IMR-90 (cell line): ENCODE measurements around the gene CD320. TPM values are rescaled to one million over a fixed set of nuclear protein-coding genes. Genes with fewer than 3 reads are reported as not detected.

Experiments used
- ATAC-seq: fragments of 200-7000 bp; cut with Tn5 transposase; 2 replicates; pipeline ENCODE4 v1.9.1; 2020; ENCODE audit warnings: low read depth, mild to moderate bottlenecking, moderate library complexity
- BruUV-seq: library from RNA; stranded (reverse); fragments of 400-500 nt; replicated peaks from 2 replicates; lab custom pipeline; 2021; lab: Mats Ljungman, UMichigan
- CTCF ChIA-PET: fragments of 300-600 bp; formaldehyde crosslinking; extraction: SDS; loops from one replicate; lab custom pipeline; 2021; ENCODE audit warnings: antibody characterized with exemption; lab: Yijun Ruan, JAX
- POLR2A ChIA-PET: fragments of 300-600 bp; sonication (Branson Sonifier 250); formaldehyde crosslinking; loops from one replicate; lab custom pipeline; 2022; ENCODE audit warnings: antibody characterized with exemption; ENCODE audit not compliant: unreplicated experiment; lab: Charles Lee
- DNase-seq: peaks from one replicate; pipeline ENCODE4 v3.0.0; 2013
- H2AFZ ChIP-seq: replicated peaks from 2 replicates; pipeline ENCODE3; 2013; ENCODE audit warnings: low read length, mild to moderate bottlenecking; ENCODE audit not compliant: poor library complexity
- H2AK5ac ChIP-seq: 2 replicates; pipeline ENCODE4 v1.6.1; 2013; ENCODE audit warnings: low read depth, low read length, inconsistent platforms
- H2AK9ac ChIP-seq: replicated peaks from 2 replicates; pipeline ENCODE3; 2013; ENCODE audit warnings: mild to moderate bottlenecking, low read depth, low read length, moderate library complexity; ENCODE audit not compliant: poor library complexity
- H2BK120ac ChIP-seq: 2 replicates; pipeline ENCODE4 v1.6.1; 2013; ENCODE audit warnings: low read depth, low read length, inconsistent platforms
- H2BK15ac ChIP-seq: 3 replicates; pipeline ENCODE4 v1.6.1; 2013; ENCODE audit warnings: low read depth, low read length, inconsistent platforms
- H2BK20ac ChIP-seq: 2 replicates; pipeline ENCODE4 v1.6.1; 2013; ENCODE audit warnings: low read depth, mild to moderate bottlenecking, inconsistent platforms, low read length, moderate library complexity
- H2BK5ac ChIP-seq: 2 replicates; pipeline ENCODE4 v1.6.1; 2013; ENCODE audit warnings: mild to moderate bottlenecking, low read depth, low read length, inconsistent platforms; ENCODE audit not compliant: poor library complexity, severe bottlenecking
- H3K14ac ChIP-seq: replicated peaks from 2 replicates; pipeline ENCODE4 v1.6.1; 2013; ENCODE audit warnings: low read depth, low read length, inconsistent platforms
- H3K18ac ChIP-seq: 2 replicates; pipeline ENCODE4 v1.6.1; 2013; ENCODE audit warnings: low read depth, low read length, control low read depth
- H3K23ac ChIP-seq: 2 replicates; pipeline ENCODE4 v1.6.1; 2013; ENCODE audit warnings: low read depth, low read length, inconsistent platforms
- H3K27ac ChIP-seq: 2 replicates; pipeline ENCODE4 v1.5.1; 2013; ENCODE audit warnings: mild to moderate bottlenecking, control low read depth, low read length; ENCODE audit not compliant: insufficient read depth
- H3K27me3 ChIP-seq: 2 replicates; pipeline ENCODE4 v1.6.1; 2013; ENCODE audit warnings: low read length; ENCODE audit not compliant: control insufficient read depth, insufficient read depth
- H3K36me3 ChIP-seq: 2 replicates; pipeline ENCODE4 v1.6.1; 2013; ENCODE audit warnings: low read length, mixed read lengths; ENCODE audit not compliant: control insufficient read depth, insufficient read depth
- H3K4ac ChIP-seq: 2 replicates; pipeline ENCODE4 v1.6.1; 2013; ENCODE audit warnings: low read depth, low read length, inconsistent platforms
- H3K4me1 ChIP-seq: 2 replicates; pipeline ENCODE4 v1.6.1; 2013; ENCODE audit warnings: low read length, mixed read lengths; ENCODE audit not compliant: control insufficient read depth, insufficient read depth
- H3K4me2 ChIP-seq: 2 replicates; pipeline ENCODE4 v1.6.1; 2013; ENCODE audit warnings: low read depth, mild to moderate bottlenecking, control low read depth, low read length, moderate library complexity
- H3K4me3 ChIP-seq: 2 replicates; pipeline ENCODE4 v1.5.1; 2013; ENCODE audit warnings: low read depth, mild to moderate bottlenecking, control low read depth, low read length, moderate library complexity; ENCODE audit not compliant: insufficient read depth
- H3K56ac ChIP-seq: 2 replicates; pipeline ENCODE4 v1.6.1; 2013; ENCODE audit warnings: low read length, inconsistent platforms; ENCODE audit not compliant: insufficient read depth; ENCODE audit errors: extremely low read depth
- H3K79me1 ChIP-seq, 2 experiments: 2 replicates each; pipeline ENCODE4 v1.6.1; 2013; ENCODE audit warnings: low read length in 2 of 2, inconsistent platforms in 1 of 2, low read depth in 1 of 2
- H3K9ac ChIP-seq: 2 replicates; pipeline ENCODE4 v1.6.1; 2013; ENCODE audit warnings: low read depth, low read length, control low read depth
- H3K9me1 ChIP-seq: 2 replicates; pipeline ENCODE4 v1.6.1; 2013; ENCODE audit warnings: low read length, inconsistent platforms; ENCODE audit not compliant: insufficient read depth
- H3K9me3 ChIP-seq: 2 replicates; pipeline ENCODE4 v1.6.1; 2013; ENCODE audit warnings: low read length; ENCODE audit not compliant: control insufficient read depth, insufficient read depth
- H4K20me1 ChIP-seq: 2 replicates; pipeline ENCODE4 v1.6.1; 2013; ENCODE audit warnings: low read length, inconsistent platforms; ENCODE audit not compliant: insufficient read depth
- H4K5ac ChIP-seq: 2 replicates; pipeline ENCODE4 v1.6.1; 2013; ENCODE audit warnings: mild to moderate bottlenecking, low read depth, low read length, control low read depth
- H4K8ac ChIP-seq, 2 experiments: 2 replicates each; pipeline ENCODE4 v1.6.1; 2013; ENCODE audit warnings: low read depth in 2 of 2, low read length in 2 of 2, control low read depth in 1 of 2, inconsistent platforms in 1 of 2
- H4K91ac ChIP-seq: 2 replicates; pipeline ENCODE4 v1.6.1; 2013; ENCODE audit warnings: low read depth, low read length, inconsistent platforms; ENCODE audit not compliant: insufficient read depth
- BHLHE40 ChIP-seq: fragments of 150-350 bp; IDR thresholded peaks from 2 replicates; pipeline ENCODE4 v1.6.1; 2016; ENCODE audit warnings: mild to moderate bottlenecking, low read depth, low read length
- CEBPB ChIP-seq: IDR thresholded peaks from 2 replicates; pipeline ENCODE4 v1.6.1; 2012; ENCODE audit warnings: low read depth, low read length, improper control_type of control experiment
- CHD1 ChIP-seq: IDR thresholded peaks from 2 replicates; pipeline ENCODE4 v1.6.1; 2012; ENCODE audit warnings: low read depth, low read length, improper control_type of control experiment
- CTCF ChIP-seq: conservative IDR thresholded peaks from 2 replicates; pipeline ENCODE4 v1.5.1; 2012; ENCODE audit warnings: mild to moderate bottlenecking, low read depth, low read length, improper control_type of control experiment
- FOS ChIP-seq: fragments of 150-350 bp; IDR thresholded peaks from 2 replicates; pipeline ENCODE4 v1.6.1; 2016; ENCODE audit warnings: low read depth, low read length
- MAZ ChIP-seq: IDR thresholded peaks from 2 replicates; pipeline ENCODE4 v1.6.1; 2012; ENCODE audit warnings: low read depth, mild to moderate bottlenecking, low read length, improper control_type of control experiment, moderate library complexity, borderline replicate concordance
- NFE2L2 ChIP-seq: fragments of 150-350 bp; IDR thresholded peaks from 2 replicates; pipeline ENCODE4 v1.6.1; 2016; ENCODE audit warnings: low read depth, mild to moderate bottlenecking, low read length
- RCOR1 ChIP-seq: IDR thresholded peaks from 2 replicates; pipeline ENCODE4 v1.6.1; 2012; ENCODE audit warnings: mild to moderate bottlenecking, low read length, improper control_type of control experiment; ENCODE audit not compliant: insufficient replicate concordance
- RFX5 ChIP-seq: IDR thresholded peaks from 2 replicates; pipeline ENCODE4 v1.8.0; 2012; ENCODE audit warnings: low read depth, mild to moderate bottlenecking, low read length, moderate library complexity
- SMC3 ChIP-seq: fragments of 150-350 bp; IDR thresholded peaks from 2 replicates; pipeline ENCODE4 v1.6.1; 2016; ENCODE audit warnings: low read depth, mild to moderate bottlenecking, antibody characterized with exemption, low read length, moderate library complexity
- WGBS, 2 experiments: methylation state at CpG; one replicate each; pipeline versions ENCODE4 v1.1.5 to v1.1.7; 2013; ENCODE audit warnings: missing lambda C conversion rate in 2 of 2; ENCODE audit not compliant: insufficient read length in 1 of 2; ENCODE audit errors: extremely low coverage in 2 of 2; 5-methylcytosine and 5-hydroxymethylcytosine counted together
- dilution Hi-C: fragments of 300-500 bp; cut with HindIII; formaldehyde crosslinking; loops from one replicate; pipeline ENCODE4 v1.14.3; 2018; ENCODE audit warnings: low sequenced_read_pairs; ENCODE audit not compliant: unreplicated experiment
- in situ Hi-C: fragments of 300-500 bp; cut with MboI; formaldehyde crosslinking; loops from 3 replicates; pipeline ENCODE4 v1.14.3; 2019; ENCODE audit warnings: low sequenced_read_pairs, inconsistent platforms, mixed read lengths
- intact Hi-C: fragments of 100-400 bp; cut with micrococcal nuclease; formaldehyde crosslinking; loops from 2 replicates; pipeline ENCODE4 v1.10.0; 2022
- polyA plus RNA-seq, 3 experiments: library from polyadenylated mRNA; depleted of rRNA; stranded (reverse); fragments of >200 nt; gene quantifications; 2 replicates each; pipeline ENCODE4 v1.2.3, GENCODE V29; 2012; ENCODE audit warnings: low replicate concordance in 1 of 3
- total RNA-seq: library from RNA; depleted of rRNA; stranded (reverse); fragments of >200 nt; gene quantifications from 2 replicates; pipeline ENCODE4 v1.2.3, GENCODE V29; 2012
- TF ChIP-seq, protein P1 (sequence below): fragments of 150-350 bp; IDR thresholded peaks from 2 replicates; pipeline ENCODE4 v1.6.1; 2017; ENCODE audit warnings: mild to moderate bottlenecking, antibody characterized with exemption, low read length, low read depth

Gene CD320
- total and polyA plus RNA-seq, 2 of the 4 experiments (the other 2 are of a cell fraction): 13.3 to 78.5 TPM

- no peak for DNase-seq
- no peak for ATAC-seq
- intact Hi-C loops: no loop called here
- in situ Hi-C loops: no loop called here
- H3K9me3 ChIP-seq: no peaks in the 10 kb centered on the region
- CTCF ChIA-PET: interaction anchor here (0.6 to 0.9 kb wide), 2 partner anchors 9 to 123 kb away, joined by 3 to 5 read pairs; no protein-coding TSS in a partner anchor
- H2AK5ac ChIP-seq: no peak overlapping the region
- no peak overlapping the region for H2BK5ac ChIP-seq
- no peak overlapping the region for H3K18ac ChIP-seq
- no peaks in the 10 kb centered on the region for H4K20me1 ChIP-seq
- H3K36me3 ChIP-seq: peaks cover 24% of the 10 kb centered on the region
- H2BK20ac ChIP-seq: no peak overlapping the region
- peaks cover 5% of the 10 kb centered on the region for H3K4me1 ChIP-seq
- H2BK120ac ChIP-seq: no peak overlapping the region
- no peak overlapping the region for H4K91ac ChIP-seq
- H3K9me1 ChIP-seq: no peaks in the 10 kb centered on the region; the same call in 1 of the 2 replicates
- no peak overlapping the region; the same call in 1 of the 2 replicates for H3K56ac ChIP-seq
- H3K27ac ChIP-seq: no peak overlapping the region
- no TSS peak for BruUV-seq
- no peak overlapping the region for H2BK15ac ChIP-seq
- WGBS, 2 experiments: 90% methylated on average over 4 of the region's 17 CpGs; no CpG with 5 or more reads in 1 of the 2 experiments
- TF ChIP-seq CHD1 (no peak), NFE2L2 (no peak), RFX5 (no peak), RCOR1 (no peak), FOS (no peak), SMC3 (no peak), BHLHE40 (no peak), CTCF (no peak), MAZ (no peak), CEBPB (no peak)
- TF ChIP-seq, protein P1, sequence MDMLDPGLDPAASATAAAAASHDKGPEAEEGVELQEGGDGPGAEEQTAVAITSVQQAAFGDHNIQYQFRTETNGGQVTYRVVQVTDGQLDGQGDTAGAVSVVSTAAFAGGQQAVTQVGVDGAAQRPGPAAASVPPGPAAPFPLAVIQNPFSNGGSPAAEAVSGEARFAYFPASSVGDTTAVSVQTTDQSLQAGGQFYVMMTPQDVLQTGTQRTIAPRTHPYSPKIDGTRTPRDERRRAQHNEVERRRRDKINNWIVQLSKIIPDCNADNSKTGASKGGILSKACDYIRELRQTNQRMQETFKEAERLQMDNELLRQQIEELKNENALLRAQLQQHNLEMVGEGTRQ: no peak
- H2AFZ ChIP-seq: no peak overlapping the region
- H3K27me3 ChIP-seq: no peaks in the 10 kb centered on the region
- H3K9ac ChIP-seq: no peak overlapping the region
- H3K4ac ChIP-seq: no peak overlapping the region
- POLR2A ChIA-PET: no interaction called here
- no peak overlapping the region for H3K4me2 ChIP-seq
- H3K79me1 ChIP-seq: peaks cover 6 to 19% of the 10 kb centered on the region in 2 experiments; a peak in 3 of 4 replicates
- no peak overlapping the region for H3K4me3 ChIP-seq
- dilution Hi-C loops: no loop called here
- H2AK9ac ChIP-seq: no peak overlapping the region
- H4K5ac ChIP-seq: no peak overlapping the region
- H4K8ac ChIP-seq: no peak overlapping the region
- H3K14ac ChIP-seq: no peak overlapping the region
- no peak overlapping the region for H3K23ac ChIP-seq
Observed at GRCh38 chr19:8310342-8311055, 2.3 kb upstream of the CD320 start.
